ENCODE measurements around the gene HAAO. TPM values are rescaled to one million over a fixed set of nuclear protein-coding genes. Genes with fewer than 3 reads are reported as not detected.

HAAO gene
- total RNA-seq, 2 donors from 2014 or later, result 10.3 to 14.0 TPM

- TF ChIP-seq, protein P1, sequence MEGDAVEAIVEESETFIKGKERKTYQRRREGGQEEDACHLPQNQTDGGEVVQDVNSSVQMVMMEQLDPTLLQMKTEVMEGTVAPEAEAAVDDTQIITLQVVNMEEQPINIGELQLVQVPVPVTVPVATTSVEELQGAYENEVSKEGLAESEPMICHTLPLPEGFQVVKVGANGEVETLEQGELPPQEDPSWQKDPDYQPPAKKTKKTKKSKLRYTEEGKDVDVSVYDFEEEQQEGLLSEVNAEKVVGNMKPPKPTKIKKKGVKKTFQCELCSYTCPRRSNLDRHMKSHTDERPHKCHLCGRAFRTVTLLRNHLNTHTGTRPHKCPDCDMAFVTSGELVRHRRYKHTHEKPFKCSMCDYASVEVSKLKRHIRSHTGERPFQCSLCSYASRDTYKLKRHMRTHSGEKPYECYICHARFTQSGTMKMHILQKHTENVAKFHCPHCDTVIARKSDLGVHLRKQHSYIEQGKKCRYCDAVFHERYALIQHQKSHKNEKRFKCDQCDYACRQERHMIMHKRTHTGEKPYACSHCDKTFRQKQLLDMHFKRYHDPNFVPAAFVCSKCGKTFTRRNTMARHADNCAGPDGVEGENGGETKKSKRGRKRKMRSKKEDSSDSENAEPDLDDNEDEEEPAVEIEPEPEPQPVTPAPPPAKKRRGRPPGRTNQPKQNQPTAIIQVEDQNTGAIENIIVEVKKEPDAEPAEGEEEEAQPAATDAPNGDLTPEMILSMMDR (IDR thresholded peaks at IDR 0.05), result no peak
- TF ChIP-seq POLR2A (IDR thresholded peaks at IDR 0.05), result no peak
- no peak for TF ChIP-seq POLR2AphosphoS5 (IDR thresholded peaks at IDR 0.05)
- Histone ChIP-seq H3K36me3 (no peaks in the 10 kb centered on the region), H3K9me3 (no peaks in the 10 kb centered on the region), H3K4me3 (no peak overlapping the region), H3K4me1 (replicated peaks) (no peaks in the 10 kb centered on the region), H3K27ac (no peak overlapping the region), H3K27me3 (replicated peaks; ENCODE audit: insufficient read depth) (no peaks in the 10 kb centered on the region)
- no peak for DNase-seq (ENCODE audit: low spot score)
- intact Hi-C loops (cut with DNase I), result no loop called here
- WGBS, result 85% methylated on average over 2 of the region's 2 CpGs
These were observed 67.5 kb downstream of the HAAO start for GRCh38 chr2:42724886-42725285.

DNA sequence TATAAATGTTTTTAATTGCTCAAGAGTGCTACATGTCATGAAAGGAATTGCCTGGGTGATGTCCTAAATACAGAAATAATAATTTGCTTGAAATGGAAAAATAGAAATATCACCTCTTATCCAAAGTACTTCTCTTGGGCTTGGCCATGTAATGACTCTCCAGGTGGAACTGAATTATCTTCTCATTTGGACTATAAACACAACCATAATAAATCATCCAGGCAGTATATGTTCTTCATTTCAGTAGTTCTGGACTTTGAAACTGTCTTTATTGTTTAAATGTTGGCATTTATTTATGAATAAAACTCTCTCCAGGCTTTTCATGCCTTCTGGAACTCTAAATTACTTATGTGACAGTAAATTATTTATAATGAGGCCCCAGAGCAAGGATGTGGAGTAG is 68.9 kb downstream of the HAAO start:
- no peaks in the 10 kb centered on the region for H3K9me3 ChIP-seq
- no peaks in the 10 kb centered on the region for H3K27me3 ChIP-seq (replicated peaks; ENCODE audit: insufficient read depth)
- intact Hi-C loops (cut with DNase I), result no loop called here
- no peak overlapping the region for H3K4me3 ChIP-seq
- DNase-seq (ENCODE audit: low spot score), result no peak
- no peaks in the 10 kb centered on the region for H3K36me3 ChIP-seq
- H3K4me1 ChIP-seq (replicated peaks), result no peaks in the 10 kb centered on the region
- H3K27ac ChIP-seq, result no peak overlapping the region
- TF ChIP-seq POLR2AphosphoS5 (IDR thresholded peaks at IDR 0.05) (no peak), POLR2A (IDR thresholded peaks at IDR 0.05) (no peak)
- TF ChIP-seq, protein P1 (IDR thresholded peaks at IDR 0.05), result no peak

- Histone ChIP-seq H3K4me1 (replicated peaks) (no peaks in the 10 kb centered on the region), H3K9me3 (no peaks in the 10 kb centered on the region), H3K27me3 (replicated peaks; ENCODE audit: insufficient read depth) (no peaks in the 10 kb centered on the region), H3K27ac (no peak overlapping the region), H3K36me3 (no peaks in the 10 kb centered on the region), H3K4me3 (no peak overlapping the region)
- 64% methylated on average over 7 of the region's 7 CpGs for WGBS
- DNase-seq (ENCODE audit: low spot score), result no peak
- intact Hi-C loops (cut with DNase I), result no loop called here
- TF ChIP-seq POLR2A (IDR thresholded peaks at IDR 0.05) (no peak), POLR2AphosphoS5 (IDR thresholded peaks at IDR 0.05) (no peak)
- TF ChIP-seq, protein P1 (IDR thresholded peaks at IDR 0.05), result no peak
These were observed 69.8 kb downstream of the HAAO start for GRCh38 chr2:42722320-42723190.

- DNase-seq (ENCODE audit: low spot score), result no peak
- Histone ChIP-seq H3K9me3 (no peaks in the 10 kb centered on the region), H3K36me3 (no peaks in the 10 kb centered on the region), H3K27me3 (replicated peaks; ENCODE audit: insufficient read depth) (no peaks in the 10 kb centered on the region), H3K4me1 (replicated peaks) (no peaks in the 10 kb centered on the region), H3K27ac (no peak overlapping the region), H3K4me3 (no peak overlapping the region)
- intact Hi-C loops (cut with DNase I), result no loop called here
- TF ChIP-seq POLR2A (IDR thresholded peaks at IDR 0.05), result no peak
- no peak for TF ChIP-seq POLR2AphosphoS5 (IDR thresholded peaks at IDR 0.05)
- TF ChIP-seq, protein P1 (IDR thresholded peaks at IDR 0.05), result no peak
- WGBS, result 75% methylated on average over 2 of the region's 2 CpGs
These were observed 70.5 kb downstream of the HAAO start for GRCh38 chr2:42721898-42722297.

Other genes starting within 250 kb of the HAAO start
- gene MTA3, start 224.0 kb downstream of the HAAO start, total RNA-seq, result 10 to 100 TPM; 23.6 to 53.4 TPM
- 1 to 10 TPM; 4.5 to 5.6 TPM for gene OXER1, start 28.4 kb downstream of the HAAO start, total RNA-seq

Measured in prostate gland (tissue), 2 donors.